ENCODE measurements around the gene IFITM1. TPM values are rescaled to one million over a fixed set of nuclear protein-coding genes. Genes with fewer than 3 reads are reported as not detected.

The IFITM1 gene
- total and polyA plus RNA-seq, 2 of the 13 experiments (the other 11 are each of a cell fraction or from before 2014, with no cell fraction given), result 0.38 to 11.1 TPM

DNA sequence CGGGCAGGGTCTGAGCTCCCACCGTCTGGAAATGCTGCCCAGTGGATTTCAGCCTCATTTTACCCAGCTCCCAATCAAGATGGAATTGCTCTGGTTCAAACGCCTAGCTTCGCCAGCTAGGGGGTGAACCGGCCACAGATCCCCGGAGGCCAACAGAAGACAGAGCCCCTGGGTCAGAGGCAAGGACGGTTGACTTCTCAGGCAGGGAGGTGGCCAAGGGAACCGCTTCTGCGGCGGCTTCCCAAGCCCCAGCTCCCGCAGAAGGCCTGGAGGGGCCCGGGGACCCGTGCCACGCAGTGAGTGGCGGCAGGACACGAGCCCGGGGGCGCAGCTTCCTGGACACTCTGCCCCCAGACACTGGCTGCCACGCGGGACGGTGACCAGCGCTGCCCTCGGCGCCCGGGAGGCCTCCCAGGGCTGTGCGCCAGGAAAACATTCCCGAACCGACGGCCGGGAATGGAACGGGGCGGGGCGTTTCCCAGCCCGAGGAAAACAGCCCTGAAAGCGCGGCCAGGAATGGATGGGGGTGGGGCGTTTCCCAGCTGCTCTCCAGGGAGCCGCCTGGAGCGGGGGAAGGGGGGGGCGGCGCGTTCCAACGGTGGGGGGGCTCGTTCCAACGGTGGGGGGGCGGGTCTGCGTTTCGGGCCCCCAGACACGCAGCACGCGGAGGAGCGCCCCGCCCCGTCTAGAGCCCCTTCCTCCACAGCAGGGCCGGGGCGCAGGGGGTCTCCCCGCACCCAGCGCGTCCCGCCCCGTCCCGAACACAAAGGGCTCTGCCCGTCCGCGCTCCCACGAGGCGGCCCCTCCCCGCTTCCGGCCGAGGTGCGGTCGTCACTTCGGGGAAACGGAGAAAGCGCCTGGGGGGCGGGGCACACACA is 42.0 kb downstream of the IFITM1 start (continued):
- TF ChIP-seq, protein P1, sequence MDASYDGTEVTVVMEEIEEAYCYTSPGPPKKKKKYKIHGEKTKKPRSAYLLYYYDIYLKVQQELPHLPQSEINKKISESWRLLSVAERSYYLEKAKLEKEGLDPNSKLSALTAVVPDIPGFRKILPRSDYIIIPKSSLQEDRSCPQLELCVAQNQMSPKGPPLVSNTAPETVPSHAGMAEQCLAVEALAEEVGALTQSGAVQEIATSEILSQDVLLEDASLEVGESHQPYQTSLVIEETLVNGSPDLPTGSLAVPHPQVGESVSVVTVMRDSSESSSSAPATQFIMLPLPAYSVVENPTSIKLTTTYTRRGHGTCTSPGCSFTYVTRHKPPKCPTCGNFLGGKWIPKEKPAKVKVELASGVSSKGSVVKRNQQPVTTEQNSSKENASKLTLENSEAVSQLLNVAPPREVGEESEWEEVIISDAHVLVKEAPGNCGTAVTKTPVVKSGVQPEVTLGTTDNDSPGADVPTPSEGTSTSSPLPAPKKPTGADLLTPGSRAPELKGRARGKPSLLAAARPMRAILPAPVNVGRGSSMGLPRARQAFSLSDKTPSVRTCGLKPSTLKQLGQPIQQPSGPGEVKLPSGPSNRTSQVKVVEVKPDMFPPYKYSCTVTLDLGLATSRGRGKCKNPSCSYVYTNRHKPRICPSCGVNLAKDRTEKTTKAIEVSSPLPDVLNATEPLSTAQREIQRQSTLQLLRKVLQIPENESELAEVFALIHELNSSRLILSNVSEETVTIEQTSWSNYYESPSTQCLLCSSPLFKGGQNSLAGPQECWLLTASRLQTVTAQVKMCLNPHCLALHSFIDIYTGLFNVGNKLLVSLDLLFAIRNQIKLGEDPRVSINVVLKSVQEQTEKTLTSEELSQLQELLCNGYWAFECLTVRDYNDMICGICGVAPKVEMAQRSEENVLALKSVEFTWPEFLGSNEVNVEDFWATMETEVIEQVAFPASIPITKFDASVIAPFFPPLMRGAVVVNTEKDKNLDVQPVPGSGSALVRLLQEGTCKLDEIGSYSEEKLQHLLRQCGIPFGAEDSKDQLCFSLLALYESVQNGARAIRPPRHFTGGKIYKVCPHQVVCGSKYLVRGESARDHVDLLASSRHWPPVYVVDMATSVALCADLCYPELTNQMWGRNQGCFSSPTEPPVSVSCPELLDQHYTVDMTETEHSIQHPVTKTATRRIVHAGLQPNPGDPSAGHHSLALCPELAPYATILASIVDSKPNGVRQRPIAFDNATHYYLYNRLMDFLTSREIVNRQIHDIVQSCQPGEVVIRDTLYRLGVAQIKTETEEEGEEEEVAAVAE (CRISPR knock-in tag; IDR thresholded peaks at IDR 0.05; ENCODE audit: borderline replicate concordance), result peak; percentile 37; the same call in 1 of the 2 replicates
- TF ChIP-seq ZNF746 (CRISPR knock-in tag; IDR thresholded peaks at IDR 0.05), result peak; percentile 63; the same call in 1 of the 2 replicates
- no peak for TF ChIP-seq TCF12 (IDR thresholded peaks at IDR 0.05)
- TF ChIP-seq TCF12 (CRISPR knock-in tag; IDR thresholded peaks at IDR 0.05), result no peak
- TF ChIP-seq, protein P2, sequence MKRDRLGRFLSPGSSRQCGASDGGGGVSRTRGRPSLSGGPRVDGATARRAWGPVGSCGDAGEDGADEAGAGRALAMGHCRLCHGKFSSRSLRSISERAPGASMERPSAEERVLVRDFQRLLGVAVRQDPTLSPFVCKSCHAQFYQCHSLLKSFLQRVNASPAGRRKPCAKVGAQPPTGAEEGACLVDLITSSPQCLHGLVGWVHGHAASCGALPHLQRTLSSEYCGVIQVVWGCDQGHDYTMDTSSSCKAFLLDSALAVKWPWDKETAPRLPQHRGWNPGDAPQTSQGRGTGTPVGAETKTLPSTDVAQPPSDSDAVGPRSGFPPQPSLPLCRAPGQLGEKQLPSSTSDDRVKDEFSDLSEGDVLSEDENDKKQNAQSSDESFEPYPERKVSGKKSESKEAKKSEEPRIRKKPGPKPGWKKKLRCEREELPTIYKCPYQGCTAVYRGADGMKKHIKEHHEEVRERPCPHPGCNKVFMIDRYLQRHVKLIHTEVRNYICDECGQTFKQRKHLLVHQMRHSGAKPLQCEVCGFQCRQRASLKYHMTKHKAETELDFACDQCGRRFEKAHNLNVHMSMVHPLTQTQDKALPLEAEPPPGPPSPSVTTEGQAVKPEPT (CRISPR knock-in tag; IDR thresholded peaks at IDR 0.05; ENCODE audit: low read depth), result peak; percentile 53
- TF ChIP-seq DNMT3B (CRISPR knock-in tag; conservative IDR thresholded peaks at IDR 0.05), result no peak
- TF ChIP-seq ZMYM2 (CRISPR knock-in tag; IDR thresholded peaks at IDR 0.05), result peak; percentile 77
- TF ChIP-seq, protein P3, sequence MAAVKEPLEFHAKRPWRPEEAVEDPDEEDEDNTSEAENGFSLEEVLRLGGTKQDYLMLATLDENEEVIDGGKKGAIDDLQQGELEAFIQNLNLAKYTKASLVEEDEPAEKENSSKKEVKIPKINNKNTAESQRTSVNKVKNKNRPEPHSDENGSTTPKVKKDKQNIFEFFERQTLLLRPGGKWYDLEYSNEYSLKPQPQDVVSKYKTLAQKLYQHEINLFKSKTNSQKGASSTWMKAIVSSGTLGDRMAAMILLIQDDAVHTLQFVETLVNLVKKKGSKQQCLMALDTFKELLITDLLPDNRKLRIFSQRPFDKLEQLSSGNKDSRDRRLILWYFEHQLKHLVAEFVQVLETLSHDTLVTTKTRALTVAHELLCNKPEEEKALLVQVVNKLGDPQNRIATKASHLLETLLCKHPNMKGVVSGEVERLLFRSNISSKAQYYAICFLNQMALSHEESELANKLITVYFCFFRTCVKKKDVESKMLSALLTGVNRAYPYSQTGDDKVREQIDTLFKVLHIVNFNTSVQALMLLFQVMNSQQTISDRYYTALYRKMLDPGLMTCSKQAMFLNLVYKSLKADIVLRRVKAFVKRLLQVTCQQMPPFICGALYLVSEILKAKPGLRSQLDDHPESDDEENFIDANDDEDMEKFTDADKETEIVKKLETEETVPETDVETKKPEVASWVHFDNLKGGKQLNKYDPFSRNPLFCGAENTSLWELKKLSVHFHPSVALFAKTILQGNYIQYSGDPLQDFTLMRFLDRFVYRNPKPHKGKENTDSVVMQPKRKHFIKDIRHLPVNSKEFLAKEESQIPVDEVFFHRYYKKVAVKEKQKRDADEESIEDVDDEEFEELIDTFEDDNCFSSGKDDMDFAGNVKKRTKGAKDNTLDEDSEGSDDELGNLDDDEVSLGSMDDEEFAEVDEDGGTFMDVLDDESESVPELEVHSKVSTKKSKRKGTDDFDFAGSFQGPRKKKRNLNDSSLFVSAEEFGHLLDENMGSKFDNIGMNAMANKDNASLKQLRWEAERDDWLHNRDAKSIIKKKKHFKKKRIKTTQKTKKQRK (IDR thresholded peaks at IDR 0.05; ENCODE audit: low read length), result no peak
- peak; percentile 61; the same call in 1 of the 2 replicates for TF ChIP-seq ZBTB3 (CRISPR knock-in tag; IDR thresholded peaks at IDR 0.05; ENCODE audit: borderline replicate concordance, low read depth)
- TF ChIP-seq SKI (IDR thresholded peaks at IDR 0.05; ENCODE audit: partially characterized antibody), result peak; percentile 82
- TF ChIP-seq, protein P4, sequence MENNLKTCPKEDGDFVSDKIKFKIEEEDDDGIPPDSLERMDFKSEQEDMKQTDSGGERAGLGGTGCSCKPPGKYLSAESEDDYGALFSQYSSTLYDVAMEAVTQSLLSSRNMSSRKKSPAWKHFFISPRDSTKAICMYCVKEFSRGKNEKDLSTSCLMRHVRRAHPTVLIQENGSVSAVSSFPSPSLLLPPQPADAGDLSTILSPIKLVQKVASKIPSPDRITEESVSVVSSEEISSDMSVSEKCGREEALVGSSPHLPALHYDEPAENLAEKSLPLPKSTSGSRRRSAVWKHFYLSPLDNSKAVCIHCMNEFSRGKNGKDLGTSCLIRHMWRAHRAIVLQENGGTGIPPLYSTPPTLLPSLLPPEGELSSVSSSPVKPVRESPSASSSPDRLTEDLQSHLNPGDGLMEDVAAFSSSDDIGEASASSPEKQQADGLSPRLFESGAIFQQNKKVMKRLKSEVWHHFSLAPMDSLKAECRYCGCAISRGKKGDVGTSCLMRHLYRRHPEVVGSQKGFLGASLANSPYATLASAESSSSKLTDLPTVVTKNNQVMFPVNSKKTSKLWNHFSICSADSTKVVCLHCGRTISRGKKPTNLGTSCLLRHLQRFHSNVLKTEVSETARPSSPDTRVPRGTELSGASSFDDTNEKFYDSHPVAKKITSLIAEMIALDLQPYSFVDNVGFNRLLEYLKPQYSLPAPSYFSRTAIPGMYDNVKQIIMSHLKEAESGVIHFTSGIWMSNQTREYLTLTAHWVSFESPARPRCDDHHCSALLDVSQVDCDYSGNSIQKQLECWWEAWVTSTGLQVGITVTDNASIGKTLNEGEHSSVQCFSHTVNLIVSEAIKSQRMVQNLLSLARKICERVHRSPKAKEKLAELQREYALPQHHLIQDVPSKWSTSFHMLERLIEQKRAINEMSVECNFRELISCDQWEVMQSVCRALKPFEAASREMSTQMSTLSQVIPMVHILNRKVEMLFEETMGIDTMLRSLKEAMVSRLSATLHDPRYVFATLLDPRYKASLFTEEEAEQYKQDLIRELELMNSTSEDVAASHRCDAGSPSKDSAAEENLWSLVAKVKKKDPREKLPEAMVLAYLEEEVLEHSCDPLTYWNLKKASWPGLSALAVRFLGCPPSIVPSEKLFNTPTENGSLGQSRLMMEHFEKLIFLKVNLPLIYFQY (CRISPR knock-in tag; IDR thresholded peaks at IDR 0.05; ENCODE audit: borderline replicate concordance), result 0 out of 2 replicates have a peak, but pooled peaks have one; percentile 19
- TF ChIP-seq ZMYM4 (CRISPR knock-in tag; IDR thresholded peaks at IDR 0.05), result peak; percentile 65; the same call in 1 of the 2 replicates
- no peak for TF ChIP-seq SYNCRIP (IDR thresholded peaks at IDR 0.05; ENCODE audit: insufficient read depth, low read depth, low read length)
- TF ChIP-seq SPEN (CRISPR knock-in tag; IDR thresholded peaks at IDR 0.05; ENCODE audit: low read depth), result 0 out of 2 replicates have a peak, but pooled peaks have one; percentile 16
